CD14-positive monocyte (primary cell): ENCODE measurements around the gene GRAMD1A. TPM values are rescaled to one million over a fixed set of nuclear protein-coding genes. Genes with fewer than 3 reads are reported as not detected.

Experiments used
- DNase-seq, 3 donors: peaks; one replicate each; pipeline ENCODE4 v3.0.0-alpha.2; 2011 to 2022
- H2AFZ ChIP-seq: 2 replicates; pipeline ENCODE4 v1.6.0; 2012; ENCODE audit warnings: mild to moderate bottlenecking, low read depth, low read length, inconsistent platforms; ENCODE audit not compliant: insufficient read depth, poor library complexity, severe bottlenecking
- H3K27ac ChIP-seq, 2 donors: 1 replicate in 1 of 2; 2 replicates in 1 of 2; pipeline ENCODE4 v1.5.1; 2012 to 2013; ENCODE audit warnings: low read length in 2 of 2, control low read depth in 1 of 2, inconsistent platforms in 1 of 2, low read depth in 1 of 2, mild to moderate bottlenecking in 1 of 2
- H3K27me3 ChIP-seq, 2 donors: one replicate each; pipeline versions ENCODE4 v1.6.0 to v1.6.1; 2011 to 2013; ENCODE audit warnings: low read length in 2 of 2; ENCODE audit not compliant: control insufficient read depth in 2 of 2, insufficient read depth in 2 of 2
- H3K36me3 ChIP-seq, 2 donors: replicated peaks in 1 of 2; 1 replicate in 1 of 2; 2 replicates in 1 of 2; pipeline versions ENCODE4 v1.5.1 to v1.6.1; 2012 to 2013; ENCODE audit warnings: low read length in 2 of 2, control low read depth in 1 of 2, inconsistent platforms in 1 of 2, mild to moderate bottlenecking in 1 of 2; ENCODE audit not compliant: insufficient read depth in 2 of 2, control insufficient read depth in 1 of 2
- H3K4me1 ChIP-seq, 2 donors: 1 replicate in 1 of 2; 2 replicates in 1 of 2; pipeline versions ENCODE4 v1.5.1 to v1.6.1; 2012 to 2013; ENCODE audit warnings: low read length in 2 of 2, control low read depth in 1 of 2, inconsistent platforms in 1 of 2, mild to moderate bottlenecking in 1 of 2, moderate library complexity in 1 of 2; ENCODE audit not compliant: insufficient read depth in 2 of 2, control insufficient read depth in 1 of 2
- H3K4me2 ChIP-seq: replicated peaks from 2 replicates; pipeline ENCODE3; 2012; ENCODE audit warnings: low read length, moderate library complexity, mild to moderate bottlenecking; ENCODE audit not compliant: poor library complexity, severe bottlenecking; ENCODE audit errors: extremely low read depth
- H3K4me3 ChIP-seq, 3 experiments: fragments of 200-600 bp in 1 of 3; sonication (generic) in 1 of 3; replicated peaks in 1 of 3; 1 replicate in 2 of 3; 2 replicates in 1 of 3; pipeline ENCODE4 v1.5.1; 2011 to 2013; ENCODE audit warnings: low read length in 3 of 3, mild to moderate bottlenecking in 3 of 3, control low read depth in 2 of 3, low read depth in 2 of 3, inconsistent platforms in 1 of 3, moderate library complexity in 1 of 3
- H3K79me2 ChIP-seq: 2 replicates; pipeline ENCODE4 v1.6.0; 2012; ENCODE audit warnings: mild to moderate bottlenecking, control low read depth, inconsistent platforms, low read length, moderate library complexity; ENCODE audit not compliant: insufficient read depth
- H3K9ac ChIP-seq: 2 replicates; pipeline ENCODE4 v1.6.0; 2017; ENCODE audit warnings: low read length, mild to moderate bottlenecking; ENCODE audit not compliant: insufficient read depth, poor library complexity, severe bottlenecking
- H3K9me3 ChIP-seq, 2 donors: replicated peaks in 1 of 2; 1 replicate in 1 of 2; 2 replicates in 1 of 2; pipeline versions ENCODE4 v1.5.1 to v1.6.1; 2012 to 2013; ENCODE audit warnings: low read length in 2 of 2, control low read depth in 1 of 2; ENCODE audit not compliant: control insufficient read depth in 1 of 2, insufficient read depth in 1 of 2
- H4K20me1 ChIP-seq: 2 replicates; pipeline ENCODE4 v1.6.0; 2012; ENCODE audit warnings: mild to moderate bottlenecking, low read length, control low read depth, moderate library complexity; ENCODE audit not compliant: insufficient read depth
- H3K27ac Mint-ChIP-seq, 7 donors: one replicate each; pipeline ENCODE4 v1.8.0; 2020; ENCODE audit warnings: mild to moderate bottlenecking in 7 of 7, mixed read lengths in 7 of 7, moderate library complexity in 6 of 7, inconsistent platforms in 2 of 7
- H3K27me3 Mint-ChIP-seq, 3 donors: one replicate each; pipeline ENCODE4 v1.8.0; 2021 to 2022; ENCODE audit warnings: low read depth in 3 of 3, mild to moderate bottlenecking in 3 of 3, mixed read lengths in 3 of 3, moderate library complexity in 3 of 3, inconsistent platforms in 1 of 3
- H3K36me3 Mint-ChIP-seq, 2 donors: one replicate each; pipeline ENCODE4 v1.8.0; 2020; ENCODE audit warnings: mixed read lengths in 2 of 2, inconsistent platforms in 1 of 2, mild to moderate bottlenecking in 1 of 2
- H3K4me1 Mint-ChIP-seq: one replicate; pipeline ENCODE4 v1.8.0; 2020; ENCODE audit warnings: mild to moderate bottlenecking, mixed read lengths
- H3K4me3 Mint-ChIP-seq, 2 donors: one replicate each; pipeline ENCODE4 v1.8.0; 2020; ENCODE audit warnings: mild to moderate bottlenecking in 2 of 2, mixed read lengths in 2 of 2, moderate library complexity in 1 of 2
- H3K9me3 Mint-ChIP-seq, 7 donors: one replicate each; pipeline ENCODE4 v1.8.0; 2020 to 2022; ENCODE audit warnings: mixed read lengths in 7 of 7, mild to moderate bottlenecking in 6 of 7, moderate library complexity in 6 of 7, inconsistent platforms in 2 of 7
- CTCF ChIP-seq: fragments of 200-600 bp; IDR thresholded peaks from one replicate; pipeline ENCODE4 v1.8.0; 2022; ENCODE audit warnings: antibody characterized with exemption, mild to moderate bottlenecking
- WGBS: methylation state at CpG from one replicate; pipeline ENCODE4 v1.1.5; 2013; ENCODE audit warnings: missing lambda C conversion rate; ENCODE audit not compliant: insufficient coverage; 5-methylcytosine and 5-hydroxymethylcytosine counted together
- intact Hi-C, 2 donors: fragments of 100-400 bp; cut with micrococcal nuclease; formaldehyde crosslinking; loops; one replicate each; pipeline versions ENCODE4 v1.15.0 to v1.15.1; 2023
- polyA plus RNA-seq, 3 donors: library from polyadenylated mRNA; depleted of rRNA in 1 of 3; unstranded in 2 of 3; stranded (reverse) in 1 of 3; fragments of 300-500 nt in 2 of 3; fragments of >200 nt in 1 of 3; fragmentation: Illumina TruSeq in 2 of 3; gene quantifications; 1 replicate in 2 of 3; 2 replicates in 1 of 3; pipeline ENCODE4 v1.2.3, GENCODE V29; 2012 to 2021

The GRAMD1A gene
- polyA plus RNA-seq, 3 donors = 9.3 to 73.9 (median 15.1) TPM

DNA sequence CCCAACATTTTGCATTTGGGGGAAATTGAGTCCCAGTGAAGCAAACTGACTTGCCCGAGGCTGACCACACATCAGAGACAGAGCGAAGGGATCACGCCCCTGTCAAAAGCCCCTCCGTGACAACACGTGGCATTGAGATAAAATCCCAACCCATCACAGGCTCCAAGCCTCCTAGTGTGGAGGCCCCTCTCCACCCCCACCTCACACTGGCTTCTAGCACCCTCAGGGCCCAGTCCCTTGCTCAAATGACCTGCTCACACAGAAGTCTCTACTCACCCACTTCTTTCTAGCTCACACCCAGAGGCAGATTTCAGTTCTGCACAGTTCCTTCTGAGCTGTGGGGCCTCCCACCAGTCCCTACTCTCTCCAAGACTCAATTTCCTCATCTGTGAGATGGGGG lies 51.7 kb downstream of the GRAMD1A start:
- 88% methylated on average over 4 of the region's 5 CpGs for WGBS

GRCh38 chr19:35052599-35053190 lies 52.6 kb downstream of the GRAMD1A start:
- Histone ChIP-seq H3K79me2 (no peaks in the 10 kb centered on the region), H3K4me1 (no peaks in the 10 kb centered on the region)

More for the DNA sequence above, 51.7 kb downstream of the GRAMD1A start:
- no peaks in the 10 kb centered on the region for H4K20me1 ChIP-seq
- no peaks in the 10 kb centered on the region for H3K27me3 ChIP-seq
- no peak for TF ChIP-seq CTCF
- no peak overlapping the region for H3K27ac ChIP-seq
- Mint-ChIP-seq H3K27ac (no peak overlapping the region), H3K4me3 (no peak overlapping the region), H3K9me3 (peaks cover 0 to 3% (median 0%) of the 10 kb centered on the region in 7 donors), H3K27me3 (peaks cover 5 to 17% (median 17%) of the 10 kb centered on the region in 3 donors), H3K4me1 (no peaks in the 10 kb centered on the region), H3K36me3 (no peaks in the 10 kb centered on the region)
- DNase-seq = no peak
- H3K36me3 ChIP-seq = no peaks in the 10 kb centered on the region
- intact Hi-C loops = no loop called here
- no peaks in the 10 kb centered on the region for H3K79me2 ChIP-seq
- H2AFZ ChIP-seq = no peak overlapping the region
- no peak overlapping the region for H3K9ac ChIP-seq
- H3K4me1 ChIP-seq = no peaks in the 10 kb centered on the region
- no peak overlapping the region for H3K4me3 ChIP-seq
- H3K9me3 ChIP-seq = no peaks in the 10 kb centered on the region
- H3K4me2 ChIP-seq = no peak overlapping the region

More at GRCh38 chr19:35052599-35053190, 52.6 kb downstream of the GRAMD1A start:
- Histone ChIP-seq H3K9ac (no peak overlapping the region), H4K20me1 (no peaks in the 10 kb centered on the region), H3K9me3 (no peaks in the 10 kb centered on the region), H3K4me3 (no peak overlapping the region), H2AFZ (no peak overlapping the region), H3K27ac (no peak overlapping the region), H3K27me3 (no peaks in the 10 kb centered on the region), H3K36me3 (no peaks in the 10 kb centered on the region), H3K4me2 (no peak overlapping the region)
- H3K27me3 Mint-ChIP-seq = peaks cover 6 to 21% (median 14%) of the 10 kb centered on the region in 3 donors
- no peak for DNase-seq
- no peaks in the 10 kb centered on the region for H3K36me3 Mint-ChIP-seq
- H3K9me3 Mint-ChIP-seq = peaks cover 0 to 2% (median 0%) of the 10 kb centered on the region in 7 donors
- H3K4me1 Mint-ChIP-seq = no peaks in the 10 kb centered on the region
- no peak for TF ChIP-seq CTCF
- no peak overlapping the region for H3K27ac Mint-ChIP-seq
- intact Hi-C loops = no loop called here
- WGBS = 96% methylated on average over 4 of the region's 8 CpGs
- H3K4me3 Mint-ChIP-seq = no peak overlapping the region
